ENCODE data around the gene SH3TC1. TPM values are rescaled to one million over a fixed set of nuclear protein-coding genes. Genes with fewer than 3 reads are reported as not detected.
A peak's percentile ranks its signal among the peaks of the same experiment; 100 is the strongest.

SH3TC1 gene
- total and polyA plus RNA-seq, 2 of the 13 experiments (the other 11 are each of a cell fraction or from before 2014, with no cell fraction given): 14.9 to 21.8 TPM

DNA sequence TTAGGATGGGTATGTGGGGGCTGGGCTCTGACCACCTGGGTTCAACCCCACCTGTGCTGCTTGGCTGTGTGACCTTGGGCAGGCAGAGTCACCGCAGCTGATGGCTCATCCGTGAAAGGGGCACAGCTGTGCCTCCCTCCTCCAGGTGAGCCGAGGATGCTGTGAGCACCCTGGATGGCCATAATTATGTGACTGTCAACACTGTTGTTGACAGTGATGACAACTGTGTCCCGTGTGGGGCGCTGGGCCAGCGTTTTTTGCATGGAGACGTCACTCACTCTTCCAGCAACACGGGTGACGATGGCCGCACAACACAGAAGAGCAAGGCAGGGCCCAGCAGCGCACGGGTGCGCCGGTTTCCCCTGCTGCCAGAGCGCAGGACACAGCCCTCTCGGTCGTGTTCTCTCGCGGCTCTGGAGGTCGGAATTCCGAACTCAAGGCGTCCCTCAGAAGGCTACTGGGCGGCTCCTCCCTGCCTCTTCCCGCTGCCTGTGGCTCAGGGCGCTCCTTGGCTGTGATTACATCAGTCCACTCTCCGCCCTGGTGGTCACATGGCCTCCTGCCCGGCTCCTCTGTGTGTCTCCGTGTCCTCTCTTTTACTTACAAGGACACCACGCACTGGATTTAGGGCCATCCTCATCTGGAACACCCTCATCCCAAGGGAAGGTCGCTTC, 1.3 kb downstream of the SH3TC1 start:
- BruUV-seq (replicated peaks): TSS peak; percentile 75
- peaks cover 20% of the 10 kb centered on the region; the same call in 1 of the 2 replicates for H4K20me1 ChIP-seq (ENCODE audit: insufficient read depth, low read length)
- H3K27me3 ChIP-seq (ENCODE audit: control insufficient read depth in 1 of 2, insufficient read depth in 2 of 2, low read length in 2 of 2): peaks cover 0 to 22% of the 10 kb centered on the region in 2 experiments; a peak in 3 of 5 replicates
- DNase-seq (ENCODE audit: low spot score) (no peak), FAIRE-seq (no peak), ATAC-seq (peak; percentile 4; the same call in 1 of the 3 replicates)
- H3K4me1 ChIP-seq (ENCODE audit: insufficient read depth, low read length): peaks cover 73% of the 10 kb centered on the region
- H3K9me3 ChIP-seq (ENCODE audit: low read length): no peaks in the 10 kb centered on the region
- no peak overlapping the region for H2AFZ ChIP-seq (ENCODE audit: low read length)
- H3K4me2 ChIP-seq (ENCODE audit: low read depth, low read length): peak overlapping the region; percentile 88
- peak overlapping the region; percentile 66 for H3K27ac ChIP-seq (ENCODE audit: extremely low read length, insufficient read depth, low read length)
- intact Hi-C loops (cut with micrococcal nuclease; ENCODE audit: unreplicated experiment) (no loop called here), in situ Hi-C loops (cut with HindIII; ENCODE audit: extremely low pct_ligation_motif_present, low pct_unique_long_range_greater_than_20kb) (no loop called here)
- peaks cover 1 to 2% of the 10 kb centered on the region in 2 experiments; a peak in 3 of 5 replicates for H3K36me3 ChIP-seq (replicated peaks in 1 of 2; ENCODE audit: control insufficient read depth in 1 of 2, insufficient read depth in 2 of 2, low read length in 2 of 2)
- H3K4me3 ChIP-seq (replicated peaks in 1 of 3; ENCODE audit: insufficient read depth in 1 of 3, low read depth in 2 of 3, low read length in 3 of 3): peak overlapping the region; percentile 73 to 88 (median 85)
- CTCF ChIA-PET (ENCODE audit: low intra/inter-chr PET ratio, low total read pairs): no interaction called here
- 4% methylated on average over 17 of the region's 30 CpGs for WGBS (ENCODE audit: low lambda C conversion rate)
- H3K9ac ChIP-seq (ENCODE audit: insufficient read depth, low read depth, low read length): peak overlapping the region; percentile 92
- peaks cover 56% of the 10 kb centered on the region for H3K79me2 ChIP-seq (ENCODE audit: insufficient read depth, low read length)
- POLR2A ChIA-PET: interaction anchor here (1.8 to 2.6 kb wide), 2 partner anchors 24 to 26 kb away, joined by 8 to 11 read pairs; no protein-coding TSS in a partner anchor
- TF ChIP-seq HNF1B (CRISPR knock-in tag; IDR thresholded peaks at IDR 0.05) (no peak; the same call in 1 of the 2 replicates), YY1 (IDR thresholded peaks at IDR 0.05; ENCODE audit: insufficient read depth, insufficient replicate concordance, low read depth, low read length) (peak; percentile 19), SALL1 (CRISPR knock-in tag; IDR thresholded peaks at IDR 0.05) (0 out of 2 replicates have a peak, but pooled peaks have one; percentile 10), ZNF644 (CRISPR knock-in tag; IDR thresholded peaks at IDR 0.05; ENCODE audit: low read depth) (no peak), ZNF839 (CRISPR knock-in tag; IDR thresholded peaks at IDR 0.05; ENCODE audit: borderline replicate concordance) (0 out of 2 replicates have a peak, but pooled peaks have one; percentile 25), ESRRA (CRISPR knock-in tag; IDR thresholded peaks at IDR 0.05; ENCODE audit: low read depth) (0 out of 2 replicates have a peak, but pooled peaks have one; percentile 24), RAD51 (IDR thresholded peaks at IDR 0.05; ENCODE audit: borderline replicate concordance) (no peak), ZNF83 (CRISPR knock-in tag; IDR thresholded peaks at IDR 0.05; ENCODE audit: borderline replicate concordance) (no peak), ZNF207 (IDR thresholded peaks at IDR 0.05; ENCODE audit: borderline replicate concordance) (no peak), KDM2A (CRISPR knock-in tag; IDR thresholded peaks at IDR 0.05; ENCODE audit: borderline replicate concordance, low read depth) (no peak), ZNF761 (CRISPR knock-in tag; conservative IDR thresholded peaks at IDR 0.05) (no peak), ZNF24 (IDR thresholded peaks at IDR 0.05) (no peak), SKI (IDR thresholded peaks at IDR 0.05; ENCODE audit: partially characterized antibody) (no peak)
- TF ChIP-seq, protein P1, sequence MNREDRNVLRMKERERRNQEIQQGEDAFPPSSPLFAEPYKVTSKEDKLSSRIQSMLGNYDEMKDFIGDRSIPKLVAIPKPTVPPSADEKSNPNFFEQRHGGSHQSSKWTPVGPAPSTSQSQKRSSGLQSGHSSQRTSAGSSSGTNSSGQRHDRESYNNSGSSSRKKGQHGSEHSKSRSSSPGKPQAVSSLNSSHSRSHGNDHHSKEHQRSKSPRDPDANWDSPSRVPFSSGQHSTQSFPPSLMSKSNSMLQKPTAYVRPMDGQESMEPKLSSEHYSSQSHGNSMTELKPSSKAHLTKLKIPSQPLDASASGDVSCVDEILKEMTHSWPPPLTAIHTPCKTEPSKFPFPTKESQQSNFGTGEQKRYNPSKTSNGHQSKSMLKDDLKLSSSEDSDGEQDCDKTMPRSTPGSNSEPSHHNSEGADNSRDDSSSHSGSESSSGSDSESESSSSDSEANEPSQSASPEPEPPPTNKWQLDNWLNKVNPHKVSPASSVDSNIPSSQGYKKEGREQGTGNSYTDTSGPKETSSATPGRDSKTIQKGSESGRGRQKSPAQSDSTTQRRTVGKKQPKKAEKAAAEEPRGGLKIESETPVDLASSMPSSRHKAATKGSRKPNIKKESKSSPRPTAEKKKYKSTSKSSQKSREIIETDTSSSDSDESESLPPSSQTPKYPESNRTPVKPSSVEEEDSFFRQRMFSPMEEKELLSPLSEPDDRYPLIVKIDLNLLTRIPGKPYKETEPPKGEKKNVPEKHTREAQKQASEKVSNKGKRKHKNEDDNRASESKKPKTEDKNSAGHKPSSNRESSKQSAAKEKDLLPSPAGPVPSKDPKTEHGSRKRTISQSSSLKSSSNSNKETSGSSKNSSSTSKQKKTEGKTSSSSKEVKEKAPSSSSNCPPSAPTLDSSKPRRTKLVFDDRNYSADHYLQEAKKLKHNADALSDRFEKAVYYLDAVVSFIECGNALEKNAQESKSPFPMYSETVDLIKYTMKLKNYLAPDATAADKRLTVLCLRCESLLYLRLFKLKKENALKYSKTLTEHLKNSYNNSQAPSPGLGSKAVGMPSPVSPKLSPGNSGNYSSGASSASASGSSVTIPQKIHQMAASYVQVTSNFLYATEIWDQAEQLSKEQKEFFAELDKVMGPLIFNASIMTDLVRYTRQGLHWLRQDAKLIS (CRISPR knock-in tag; IDR thresholded peaks at IDR 0.05): no peak
- TF ChIP-seq, protein P2, sequence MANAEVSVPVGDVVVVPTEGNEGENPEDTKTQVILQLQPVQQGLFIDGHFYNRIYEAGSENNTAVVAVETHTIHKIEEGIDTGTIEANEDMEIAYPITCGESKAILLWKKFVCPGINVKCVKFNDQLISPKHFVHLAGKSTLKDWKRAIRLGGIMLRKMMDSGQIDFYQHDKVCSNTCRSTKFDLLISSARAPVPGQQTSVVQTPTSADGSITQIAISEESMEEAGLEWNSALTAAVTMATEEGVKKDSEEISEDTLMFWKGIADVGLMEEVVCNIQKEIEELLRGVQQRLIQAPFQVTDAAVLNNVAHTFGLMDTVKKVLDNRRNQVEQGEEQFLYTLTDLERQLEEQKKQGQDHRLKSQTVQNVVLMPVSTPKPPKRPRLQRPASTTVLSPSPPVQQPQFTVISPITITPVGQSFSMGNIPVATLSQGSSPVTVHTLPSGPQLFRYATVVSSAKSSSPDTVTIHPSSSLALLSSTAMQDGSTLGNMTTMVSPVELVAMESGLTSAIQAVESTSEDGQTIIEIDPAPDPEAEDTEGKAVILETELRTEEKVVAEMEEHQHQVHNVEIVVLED (CRISPR knock-in tag; IDR thresholded peaks at IDR 0.05; ENCODE audit: borderline replicate concordance): no peak

Measured in HepG2 (cell line).